C4-2B (cell line): ENCODE data around the gene GNAT1.
"Not testable (repeated sequence)": the region's sequence is repeated elsewhere in the genome, so short reads cannot be mapped to it uniquely, and the experiment has no call there.

Experiments used
- H3K27ac ChIP-seq: fragments of 450-650 bp; 2 replicates; pipeline ENCODE4 v1.5.1; 2017
- ZFX ChIP-seq: fragments of 450-650 bp; IDR thresholded peaks from 2 replicates; pipeline ENCODE4 v1.6.1; 2017
- TF ChIP-seq, protein P1 (sequence below): fragments of 450-650 bp; conservative IDR thresholded peaks from 2 replicates; pipeline ENCODE4 v1.5.1; 2017; ENCODE audit warnings: mild to moderate bottlenecking

The GNAT1 gene

GRCh38 chr3:50242381-50242770 is 51.0 kb downstream of the GNAT1 start:
- no peak overlapping the region for H3K27ac ChIP-seq
- TF ChIP-seq ZFX: no peak
- TF ChIP-seq, protein P1, sequence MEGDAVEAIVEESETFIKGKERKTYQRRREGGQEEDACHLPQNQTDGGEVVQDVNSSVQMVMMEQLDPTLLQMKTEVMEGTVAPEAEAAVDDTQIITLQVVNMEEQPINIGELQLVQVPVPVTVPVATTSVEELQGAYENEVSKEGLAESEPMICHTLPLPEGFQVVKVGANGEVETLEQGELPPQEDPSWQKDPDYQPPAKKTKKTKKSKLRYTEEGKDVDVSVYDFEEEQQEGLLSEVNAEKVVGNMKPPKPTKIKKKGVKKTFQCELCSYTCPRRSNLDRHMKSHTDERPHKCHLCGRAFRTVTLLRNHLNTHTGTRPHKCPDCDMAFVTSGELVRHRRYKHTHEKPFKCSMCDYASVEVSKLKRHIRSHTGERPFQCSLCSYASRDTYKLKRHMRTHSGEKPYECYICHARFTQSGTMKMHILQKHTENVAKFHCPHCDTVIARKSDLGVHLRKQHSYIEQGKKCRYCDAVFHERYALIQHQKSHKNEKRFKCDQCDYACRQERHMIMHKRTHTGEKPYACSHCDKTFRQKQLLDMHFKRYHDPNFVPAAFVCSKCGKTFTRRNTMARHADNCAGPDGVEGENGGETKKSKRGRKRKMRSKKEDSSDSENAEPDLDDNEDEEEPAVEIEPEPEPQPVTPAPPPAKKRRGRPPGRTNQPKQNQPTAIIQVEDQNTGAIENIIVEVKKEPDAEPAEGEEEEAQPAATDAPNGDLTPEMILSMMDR: no peak

DNA sequence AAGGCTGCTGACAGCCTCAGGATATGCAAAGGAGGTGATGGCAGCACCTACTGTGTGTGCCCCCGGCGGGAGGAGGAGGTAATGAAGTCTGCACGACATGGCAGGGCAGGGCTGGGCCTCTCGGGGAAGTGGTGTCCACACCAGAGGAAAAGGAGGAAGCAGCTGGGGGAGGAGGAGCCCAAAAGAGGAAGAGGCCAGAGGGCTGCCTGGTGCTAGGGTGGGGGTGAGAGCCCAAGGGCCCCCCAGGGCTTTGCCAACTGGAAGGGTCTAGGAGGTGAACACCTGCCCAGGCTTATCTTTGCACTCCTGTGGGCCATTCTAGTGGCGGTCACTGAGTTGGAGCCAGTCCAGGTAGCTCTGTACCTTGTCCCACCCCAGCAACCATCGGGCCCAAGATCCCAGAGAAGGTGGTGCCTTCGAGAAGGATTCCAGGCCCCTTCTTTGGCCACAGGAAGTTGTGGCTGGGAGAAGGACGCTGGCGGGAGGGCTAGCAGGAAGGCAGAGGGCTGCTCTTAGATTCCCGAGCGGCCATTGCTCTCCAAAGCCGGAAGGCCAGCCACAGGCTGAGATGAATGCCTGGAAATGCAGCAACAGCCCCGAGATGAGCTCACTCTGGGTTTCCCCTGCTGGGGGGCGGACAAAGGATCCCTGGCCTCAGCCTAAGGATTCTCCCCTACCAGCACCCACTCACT is 51.6 kb downstream of the GNAT1 start:
- TF ChIP-seq ZFX: no peak
- TF ChIP-seq, protein P1: no peak
- H3K27ac ChIP-seq: no peak overlapping the region

DNA sequence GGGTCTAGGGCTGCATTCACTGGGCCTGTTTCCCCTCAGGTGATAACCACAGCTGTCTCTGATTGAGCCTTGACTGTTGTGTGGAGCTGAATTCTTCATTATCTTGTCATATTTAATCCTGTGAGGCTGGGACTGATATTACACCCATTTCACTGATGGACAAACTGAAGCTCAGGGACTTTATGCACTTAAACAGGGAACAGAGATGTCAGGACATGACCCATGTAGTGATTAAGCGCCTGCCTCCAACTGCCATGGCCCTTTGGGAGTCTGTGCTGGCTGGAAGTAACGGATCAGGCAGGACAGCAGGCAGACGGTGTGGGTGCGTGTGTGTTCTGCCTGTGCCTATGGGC is 52.1 kb downstream of the GNAT1 start:
- H3K27ac ChIP-seq: no peak overlapping the region
- no peak for TF ChIP-seq ZFX
- TF ChIP-seq, protein P1: no peak

DNA sequence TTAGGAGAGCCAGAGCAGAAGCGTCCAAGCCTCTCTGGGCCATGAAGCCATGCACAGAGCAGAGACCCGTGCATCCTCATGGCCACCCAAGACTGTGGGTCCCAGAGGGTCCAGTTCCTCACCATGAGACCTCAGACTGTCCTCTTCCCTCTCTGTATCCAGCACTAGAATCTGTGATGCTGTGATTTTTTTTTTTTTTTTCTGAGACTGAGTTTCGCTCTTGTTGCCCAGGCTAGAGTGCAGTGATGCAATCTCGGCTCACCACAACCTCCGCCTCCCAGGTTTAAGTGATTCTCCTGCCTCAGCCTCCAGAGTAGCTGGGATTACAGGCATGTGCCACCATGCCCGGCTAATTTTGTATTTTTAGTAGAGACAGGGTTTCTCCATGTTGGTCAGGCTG is 53.4 kb downstream of the GNAT1 start:
- not testable (repeated sequence) for H3K27ac ChIP-seq

GRCh38 chr3:50245251-50245745 is 53.9 kb downstream of the GNAT1 start:
- TF ChIP-seq, protein P1: no peak
- no peak for TF ChIP-seq ZFX
- no peak overlapping the region for H3K27ac ChIP-seq

DNA sequence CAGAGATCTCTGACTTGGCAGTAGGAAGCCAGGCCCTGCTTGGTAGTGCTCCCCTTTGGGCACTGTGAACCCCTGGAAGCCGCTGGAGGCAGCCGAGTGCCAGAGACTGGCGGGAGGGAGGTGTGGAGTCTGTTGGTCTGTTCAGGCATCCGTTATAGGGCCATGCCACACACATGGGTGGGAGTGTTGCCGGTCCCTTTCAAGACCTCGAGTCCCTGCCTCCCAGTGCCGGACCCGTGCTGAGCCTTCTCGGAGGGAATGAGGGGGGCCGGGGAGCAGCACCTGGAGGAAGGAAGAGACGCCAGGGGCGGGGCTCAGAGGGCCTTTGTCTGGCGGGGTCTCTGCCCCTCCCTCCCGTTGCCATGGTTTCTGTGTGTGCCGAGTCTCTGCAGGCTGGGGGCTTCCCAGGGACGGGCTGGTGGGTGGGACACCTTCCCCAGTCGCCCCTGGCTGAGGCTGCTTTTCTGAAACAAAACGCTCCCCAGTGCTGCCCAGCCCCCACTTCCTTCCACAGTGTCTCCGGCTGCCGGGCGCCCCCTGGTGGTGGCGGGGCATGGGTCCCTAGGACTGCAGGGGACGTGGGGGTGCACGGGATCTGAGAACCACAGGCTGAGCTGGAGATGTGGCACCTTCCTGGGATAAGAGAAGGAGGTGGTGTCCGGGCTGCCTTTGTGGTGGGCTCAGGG is 54.6 kb downstream of the GNAT1 start:
- peak overlapping the region; percentile 6; the same call in 1 of the 2 replicates for H3K27ac ChIP-seq
- TF ChIP-seq, protein P1: peak; percentile 97
- no peak for TF ChIP-seq ZFX

- TF ChIP-seq, protein P1: peak; percentile 80
- TF ChIP-seq ZFX: no peak
- H3K27ac ChIP-seq: peak overlapping the region; percentile 6; the same call in 1 of the 2 replicates
Observed at GRCh38 chr3:50246517-50246954, 55.1 kb downstream of the GNAT1 start.
